GM12892 (cell line): ENCODE data around the gene SCUBE1.

Experiments
- POLR2A ChIP-seq: IDR thresholded peaks from 2 replicates; pipeline ENCODE4 v1.6.1; 2011; ENCODE audit warnings: low read depth, low read length, control low read depth
- POLR2AphosphoS5 ChIP-seq: IDR thresholded peaks from 2 replicates; pipeline ENCODE4 v1.6.1; 2011; ENCODE audit warnings: low read depth, low read length, control low read depth
- TAF1 ChIP-seq: IDR thresholded peaks from 2 replicates; pipeline ENCODE4 v1.6.1; 2011; ENCODE audit warnings: low read depth, mild to moderate bottlenecking, control low read depth, low read length, borderline replicate concordance

- TF ChIP-seq POLR2A (no peak), POLR2AphosphoS5 (no peak), TAF1 (no peak)
Observed at GRCh38 chr22:43169310-43170130, 173.7 kb downstream of the SCUBE1 start.
